Calu3 (cell line): ENCODE measurements around the gene SMIM44. TPM values are rescaled to one million over a fixed set of nuclear protein-coding genes. Genes with fewer than 3 reads are reported as not detected.
"Not testable (repeated sequence)": the region's sequence is repeated elsewhere in the genome, so short reads cannot be mapped to it uniquely, and the experiment has no call there.

Experiments
- BruUV-seq: library from RNA; stranded (reverse); fragments of 400-500 nt; replicated peaks from 2 replicates; lab custom pipeline; 2021; lab: Mats Ljungman, UMichigan
- CTCF ChIA-PET: fragments of 300-600 bp; sonication (Branson Sonifier 250); formaldehyde crosslinking; loops from one replicate; lab custom pipeline; 2022; ENCODE audit warnings: antibody characterized with exemption; lab: Charles Lee
- DNase-seq: peaks from one replicate; pipeline ENCODE4 v3.0.0; 2022
- H3K27ac Mint-ChIP-seq: one replicate; pipeline ENCODE4 v1.8.0; 2022; ENCODE audit warnings: mixed read lengths; ENCODE audit not compliant: unreplicated experiment
- H3K27me3 Mint-ChIP-seq: one replicate; pipeline ENCODE4 v1.8.0; 2022; ENCODE audit warnings: mixed read lengths; ENCODE audit not compliant: unreplicated experiment
- H3K36me3 Mint-ChIP-seq: one replicate; pipeline ENCODE4 v1.8.0; 2022; ENCODE audit warnings: mild to moderate bottlenecking, moderate library complexity, mixed read lengths; ENCODE audit not compliant: insufficient read depth, unreplicated experiment
- H3K4me1 Mint-ChIP-seq: one replicate; pipeline ENCODE4 v1.8.0; 2022; ENCODE audit warnings: mild to moderate bottlenecking, low read depth, mixed read lengths; ENCODE audit not compliant: unreplicated experiment
- H3K4me3 Mint-ChIP-seq: one replicate; pipeline ENCODE4 v1.8.0; 2022; ENCODE audit warnings: mild to moderate bottlenecking, low read depth, moderate library complexity, mixed read lengths; ENCODE audit not compliant: unreplicated experiment
- H3K9me3 Mint-ChIP-seq: one replicate; pipeline ENCODE4 v1.8.0; 2022; ENCODE audit warnings: low read depth, mixed read lengths; ENCODE audit not compliant: unreplicated experiment
- CTCF ChIP-seq: fragments of 200-600 bp; IDR thresholded peaks from one replicate; pipeline ENCODE4 v1.8.0; 2022; ENCODE audit warnings: antibody characterized with exemption; ENCODE audit not compliant: unreplicated experiment
- intact Hi-C: fragments of 100-400 bp; cut with micrococcal nuclease; formaldehyde crosslinking; loops from one replicate; pipeline ENCODE4 v1.10.0; 2022; ENCODE audit not compliant: unreplicated experiment
- total RNA-seq: library from RNA; stranded (reverse); gene quantifications from 2 replicates; pipeline ENCODE4 v1.2.3, GENCODE V29; 2022

Gene SMIM44
- total RNA-seq, 1 experiment from 2014 or later, result not detected

GRCh38 chr19:3509566-3509989 lies 26.3 kb upstream of the SMIM44 start:
- Mint-ChIP-seq H3K27ac (no peak overlapping the region), H3K27me3 (no peaks in the 10 kb centered on the region), H3K4me3 (peak overlapping the region; percentile 9), H3K36me3 (peaks cover 34% of the 10 kb centered on the region), H3K4me1 (peaks cover 8% of the 10 kb centered on the region), H3K9me3 (no peaks in the 10 kb centered on the region)
- no TSS peak for BruUV-seq
- intact Hi-C loops, result no loop called here
- CTCF ChIA-PET, result interaction anchor here (0.7 kb wide), 1 partner anchor 27 kb away, joined by 3 read pairs; no protein-coding TSS in a partner anchor
- no peak for TF ChIP-seq CTCF
- DNase-seq, result no peak

GRCh38 chr19:3508771-3509535 lies 25.7 kb upstream of the SMIM44 start:
- no peaks in the 10 kb centered on the region for H3K27me3 Mint-ChIP-seq
- H3K4me3 Mint-ChIP-seq, result peak overlapping the region; percentile 9
- no peaks in the 10 kb centered on the region for H3K9me3 Mint-ChIP-seq
- intact Hi-C loops, result no loop called here
- no peak overlapping the region for H3K27ac Mint-ChIP-seq
- H3K36me3 Mint-ChIP-seq, result peaks cover 34% of the 10 kb centered on the region
- no TSS peak for BruUV-seq
- DNase-seq, result no peak
- CTCF ChIA-PET, result interaction anchor here (0.7 kb wide), 1 partner anchor 28 kb away, joined by 3 read pairs; no protein-coding TSS in a partner anchor
- TF ChIP-seq CTCF, result no peak
- peaks cover 8% of the 10 kb centered on the region for H3K4me1 Mint-ChIP-seq

GRCh38 chr19:3508121-3508661 lies 24.9 kb upstream of the SMIM44 start:
- H3K4me1 Mint-ChIP-seq, BruUV-seq, CTCF ChIA-PET, intact Hi-C loops, H3K9me3 Mint-ChIP-seq, DNase-seq, H3K4me3 Mint-ChIP-seq, H3K27me3 Mint-ChIP-seq, H3K27ac Mint-ChIP-seq: not testable (repeated sequence)
- peaks cover 34% of the 10 kb centered on the region for H3K36me3 Mint-ChIP-seq

GRCh38 chr19:3507371-3508120 lies 24.3 kb upstream of the SMIM44 start:
- no peak for DNase-seq
- Mint-ChIP-seq H3K9me3 (no peaks in the 10 kb centered on the region), H3K27ac (peak overlapping the region; percentile 69), H3K4me1 (peaks cover 8% of the 10 kb centered on the region), H3K4me3 (peak overlapping the region; percentile 92), H3K36me3 (peaks cover 34% of the 10 kb centered on the region), H3K27me3 (no peaks in the 10 kb centered on the region)
- TSS peak; percentile 50 for BruUV-seq
- CTCF ChIA-PET, result interaction anchor here (0.6 kb wide), 1 partner anchor 1066 kb away, joined by 5 read pairs; no protein-coding TSS in a partner anchor
- TF ChIP-seq CTCF, result no peak
- intact Hi-C loops, result no loop called here
